Thoracic aorta (tissue), 2 donors: ENCODE results near the gene RLN3. TPM values are rescaled to one million over a fixed set of nuclear protein-coding genes. Genes with fewer than 3 reads are reported as not detected.

ENCODE experiments used
- ATAC-seq: fragments of 150-250 bp; one replicate; pipeline ENCODE4 v1.8.0; 2017; ENCODE audit warnings: low read depth; ENCODE audit not compliant: insufficient number of reproducible peaks, low FRiP score
- DNase-seq: peaks from one replicate; pipeline ENCODE4 v3.0.0-alpha.2; 2020; ENCODE audit warnings: low spot score
- H3K27ac ChIP-seq, 2 donors: fragments of 200-600 bp; sonication (generic); 1 replicate in 1 of 2; 2 replicates in 1 of 2; pipeline ENCODE4 v1.5.1; 2016; ENCODE audit warnings: mild to moderate bottlenecking in 2 of 2, moderate library complexity in 2 of 2
- H3K27me3 ChIP-seq: fragments of 200-600 bp; sonication (generic); replicated peaks from 2 replicates; pipeline ENCODE4 v1.6.0; 2016; ENCODE audit warnings: mild to moderate bottlenecking; ENCODE audit not compliant: insufficient read depth
- H3K36me3 ChIP-seq: fragments of 200-600 bp; sonication (generic); one replicate; pipeline ENCODE4 v1.5.1; 2016
- H3K4me1 ChIP-seq, 2 donors: fragments of 200-600 bp; sonication (generic); 1 replicate in 1 of 2; 2 replicates in 1 of 2; pipeline versions ENCODE4 v1.5.1 to v1.6.0; 2016; ENCODE audit warnings: low read depth in 2 of 2, mild to moderate bottlenecking in 1 of 2; ENCODE audit not compliant: control insufficient read depth in 1 of 2
- H3K4me3 ChIP-seq: fragments of 200-600 bp; sonication (generic); 2 replicates; pipeline ENCODE4 v1.5.1; 2016; ENCODE audit warnings: mild to moderate bottlenecking
- H3K9me3 ChIP-seq: fragments of 200-600 bp; sonication (generic); 2 replicates; pipeline ENCODE4 v1.5.1; 2016
- CTCF ChIP-seq: fragments of 200-600 bp; sonication (generic); IDR thresholded peaks from one replicate; pipeline ENCODE4 v1.5.1; 2019; ENCODE audit warnings: antibody characterized with exemption
- total RNA-seq, 2 donors: library from RNA; depleted of rRNA; stranded (reverse); fragments of >200 nt; gene quantifications; one replicate each; pipeline versions ENCODE4 v1.1.0 to v1.2.3, GENCODE V29; 2016

The RLN3 gene
- total RNA-seq, 2 donors from 2014 or later: not detected

GRCh38 chr19:14070268-14071050, 42.5 kb downstream of the RLN3 start:
- no peaks in the 10 kb centered on the region for H3K9me3 ChIP-seq
- DNase-seq: no peak
- H3K4me3 ChIP-seq: no peak overlapping the region
- ATAC-seq: no peak
- peaks cover 3 to 31% of the 10 kb centered on the region in 2 donors for H3K4me1 ChIP-seq
- no peak for TF ChIP-seq CTCF
- H3K36me3 ChIP-seq: no peaks in the 10 kb centered on the region
- no peak overlapping the region for H3K27ac ChIP-seq
- H3K27me3 ChIP-seq: no peaks in the 10 kb centered on the region

- H3K4me1 ChIP-seq: peaks cover 6 to 38% of the 10 kb centered on the region in 2 donors
- H3K36me3 ChIP-seq: no peaks in the 10 kb centered on the region
- peak within 1 kb of the TSS; percentile 92 for H3K4me3 ChIP-seq
- no peaks in the 10 kb centered on the region for H3K27me3 ChIP-seq
- no peak for DNase-seq
- H3K27ac ChIP-seq: peak within 1 kb of the TSS; percentile 84 to 95
- TF ChIP-seq CTCF: no peak
- no peak for ATAC-seq
- no peaks in the 10 kb centered on the region for H3K9me3 ChIP-seq
These were observed 44.8 kb downstream of the RLN3 start, which contains the start of gene MISP3 for GRCh38 chr19:14072535-14073260. Gene MISP3, plus strand, starts transcription at chr19:14072786. Its CDS starts 524 bp downstream, at chr19:14073310.

- Histone ChIP-seq H3K9me3 (no peaks in the 10 kb centered on the region), H3K4me1 (peaks cover 6 to 38% of the 10 kb centered on the region in 2 donors), H3K36me3 (no peaks in the 10 kb centered on the region), H3K27me3 (no peaks in the 10 kb centered on the region), H3K27ac (peak overlapping the region; percentile 84 to 95), H3K4me3 (peak overlapping the region; percentile 92)
- no peak for TF ChIP-seq CTCF
- ATAC-seq (peak; percentile 16), DNase-seq (no peak)
These were observed 45.4 kb downstream of the RLN3 start for GRCh38 chr19:14073261-14073924.

GRCh38 chr19:14073925-14074838, 46.2 kb downstream of the RLN3 start:
- H3K4me3 ChIP-seq: peak overlapping the region; percentile 92
- DNase-seq (no peak), ATAC-seq (no peak)
- peak overlapping the region; percentile 84 to 95 for H3K27ac ChIP-seq
- peaks cover 6 to 38% of the 10 kb centered on the region in 2 donors for H3K4me1 ChIP-seq
- no peak for TF ChIP-seq CTCF
- no peaks in the 10 kb centered on the region for H3K9me3 ChIP-seq
- no peaks in the 10 kb centered on the region for H3K27me3 ChIP-seq
- no peaks in the 10 kb centered on the region for H3K36me3 ChIP-seq
